Caco-2 (cell line): ENCODE results near the gene E2F1. TPM values are rescaled to one million over a fixed set of nuclear protein-coding genes. Genes with fewer than 3 reads are reported as not detected.
A peak's percentile ranks its signal among the peaks of the same experiment; 100 is the strongest.
"Not testable (repeated sequence)": the region's sequence is repeated elsewhere in the genome, so short reads cannot be mapped to it uniquely, and the experiment has no call there.

Experiments
- BruUV-seq: library from RNA; stranded (reverse); fragments of 400-500 nt; replicated peaks from 2 replicates; lab custom pipeline; 2021; lab: Mats Ljungman, UMichigan
- CTCF ChIA-PET: fragments of 300-600 bp; sonication (Branson Sonifier 250); formaldehyde crosslinking; loops from one replicate; lab custom pipeline; 2022; ENCODE audit warnings: antibody characterized with exemption; lab: Charles Lee
- POLR2A ChIA-PET: fragments of 300-600 bp; sonication (Branson Sonifier 250); formaldehyde crosslinking; loops from one replicate; lab custom pipeline; 2022; ENCODE audit warnings: antibody characterized with exemption; lab: Charles Lee
- DNase-seq, 2 experiments: peaks; one replicate each; pipeline versions ENCODE4 v3.0.0 to v3.0.0-alpha.2; 2020 to 2022
- H3K27me3 ChIP-seq: replicated peaks from 2 replicates; pipeline ENCODE4 v1.6.0; 2011; ENCODE audit warnings: low read length; ENCODE audit not compliant: control insufficient read depth, insufficient read depth
- H3K36me3 ChIP-seq: 2 replicates; pipeline ENCODE4 v1.5.1; 2011; ENCODE audit warnings: low read length; ENCODE audit not compliant: control insufficient read depth, insufficient read depth
- H3K4me1 ChIP-seq: fragments of 250-450 bp; sonication (Bioruptor Pico); 2 replicates; pipeline ENCODE4 v1.5.1; 2020; ENCODE audit warnings: mild to moderate bottlenecking
- H3K4me3 ChIP-seq: 2 replicates; pipeline ENCODE4 v1.5.1; 2011; ENCODE audit warnings: low read depth, mild to moderate bottlenecking, control low read depth, low read length
- H3K9me3 ChIP-seq: fragments of 250-450 bp; sonication (Bioruptor Pico); 2 replicates; pipeline ENCODE4 v1.5.1; 2020; ENCODE audit warnings: mild to moderate bottlenecking, moderate library complexity
- H3K27ac Mint-ChIP-seq: one replicate; pipeline ENCODE4 v1.8.0; 2022; ENCODE audit warnings: mixed read lengths; ENCODE audit not compliant: unreplicated experiment
- H3K27me3 Mint-ChIP-seq: one replicate; pipeline ENCODE4 v1.8.0; 2022; ENCODE audit warnings: mixed read lengths; ENCODE audit not compliant: insufficient read depth, unreplicated experiment
- H3K36me3 Mint-ChIP-seq: one replicate; pipeline ENCODE4 v1.8.0; 2022; ENCODE audit warnings: mild to moderate bottlenecking, mixed read lengths; ENCODE audit not compliant: insufficient read depth, unreplicated experiment
- H3K4me1 Mint-ChIP-seq: one replicate; pipeline ENCODE4 v1.8.0; 2022; ENCODE audit warnings: low read depth, mixed read lengths; ENCODE audit not compliant: unreplicated experiment
- H3K4me3 Mint-ChIP-seq: one replicate; pipeline ENCODE4 v1.8.0; 2022; ENCODE audit warnings: mild to moderate bottlenecking, moderate library complexity, mixed read lengths; ENCODE audit not compliant: unreplicated experiment
- H3K9me3 Mint-ChIP-seq: one replicate; pipeline ENCODE4 v1.8.0; 2022; ENCODE audit warnings: mixed read lengths; ENCODE audit not compliant: unreplicated experiment
- intact Hi-C: fragments of 100-400 bp; cut with micrococcal nuclease; formaldehyde crosslinking; loops from one replicate; pipeline ENCODE4 v1.10.0; 2022; ENCODE audit not compliant: unreplicated experiment
- total RNA-seq: library from RNA; stranded (reverse); gene quantifications from 2 replicates; pipeline ENCODE4 v1.2.3, GENCODE V29; 2022
- TF ChIP-seq, protein P1 (sequence below), 2 experiments: fragments of 200-600 bp in 1 of 2; IDR thresholded peaks; 1 replicate in 1 of 2; 2 replicates in 1 of 2; pipeline versions ENCODE4 v1.5.1 to v1.8.0; 2011 to 2022; ENCODE audit warnings: antibody characterized with exemption in 1 of 2, control low read depth in 1 of 2, inconsistent platforms in 1 of 2, low read depth in 1 of 2, low read length in 1 of 2, mild to moderate bottlenecking in 1 of 2, moderate library complexity in 1 of 2; ENCODE audit not compliant: insufficient read depth in 1 of 2, severe bottlenecking in 1 of 2, unreplicated experiment in 1 of 2

The E2F1 gene
- total RNA-seq, 1 experiment from 2014 or later, result 74.7 TPM

DNA sequence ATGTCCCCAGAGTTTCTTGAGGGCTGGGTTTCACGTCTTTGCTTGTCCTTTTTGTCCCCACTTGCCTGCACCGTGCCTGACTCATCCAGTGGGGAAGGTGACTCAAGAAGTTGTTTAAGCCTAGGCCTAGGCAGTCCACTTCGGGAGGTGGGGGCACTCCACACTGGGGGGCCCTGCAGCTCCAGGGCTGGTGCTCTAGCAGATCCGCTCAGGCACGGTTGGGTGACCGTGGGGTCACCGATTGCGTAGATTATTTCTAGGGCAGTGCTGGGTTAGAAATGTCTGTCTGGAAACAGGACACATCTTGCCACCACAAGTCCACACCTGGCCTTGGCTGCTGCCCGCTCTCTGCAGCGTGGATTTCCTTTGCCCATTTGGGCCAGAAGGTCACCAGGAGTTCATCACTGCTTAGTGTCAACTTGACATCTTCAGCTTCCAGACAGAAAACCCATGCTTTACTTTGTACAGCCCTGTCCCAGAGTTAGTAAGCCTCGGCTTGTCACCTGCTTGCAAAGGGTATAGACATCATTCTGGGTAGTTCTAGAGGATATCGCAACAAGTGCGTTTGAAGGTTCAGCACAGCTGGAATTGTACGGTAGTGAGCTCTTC lies 37.7 kb downstream of the E2F1 start:
- no peaks in the 10 kb centered on the region for H3K27me3 ChIP-seq
- BruUV-seq, result no TSS peak
- DNase-seq, result peak in 1 of 2 experiments; percentile 40
- intact Hi-C loops, result no loop called here
- no peaks in the 10 kb centered on the region for H3K36me3 ChIP-seq
- no peak overlapping the region for H3K4me3 ChIP-seq
- H3K4me1 ChIP-seq, result peaks cover 6% of the 10 kb centered on the region
- CTCF ChIA-PET, result interaction anchor here (0.7 to 2.3 kb wide), 4 partner anchors 18 to 191 kb away, joined by 3 to 11 read pairs (median 3); partner anchors contain the start of gene ACTL10
- Mint-ChIP-seq H3K27ac (peak overlapping the region; percentile 17), H3K36me3 (peaks cover 64% of the 10 kb centered on the region), H3K4me3 (no peak overlapping the region), H3K27me3 (no peaks in the 10 kb centered on the region), H3K9me3 (no peaks in the 10 kb centered on the region), H3K4me1 (peaks cover 7% of the 10 kb centered on the region)
- POLR2A ChIA-PET, result interaction anchor here (0.8 kb wide), 1 partner anchor 16 kb away, joined by 5 read pairs; no protein-coding TSS in a partner anchor
- H3K9me3 ChIP-seq, result no peaks in the 10 kb centered on the region
- TF ChIP-seq, protein P1, sequence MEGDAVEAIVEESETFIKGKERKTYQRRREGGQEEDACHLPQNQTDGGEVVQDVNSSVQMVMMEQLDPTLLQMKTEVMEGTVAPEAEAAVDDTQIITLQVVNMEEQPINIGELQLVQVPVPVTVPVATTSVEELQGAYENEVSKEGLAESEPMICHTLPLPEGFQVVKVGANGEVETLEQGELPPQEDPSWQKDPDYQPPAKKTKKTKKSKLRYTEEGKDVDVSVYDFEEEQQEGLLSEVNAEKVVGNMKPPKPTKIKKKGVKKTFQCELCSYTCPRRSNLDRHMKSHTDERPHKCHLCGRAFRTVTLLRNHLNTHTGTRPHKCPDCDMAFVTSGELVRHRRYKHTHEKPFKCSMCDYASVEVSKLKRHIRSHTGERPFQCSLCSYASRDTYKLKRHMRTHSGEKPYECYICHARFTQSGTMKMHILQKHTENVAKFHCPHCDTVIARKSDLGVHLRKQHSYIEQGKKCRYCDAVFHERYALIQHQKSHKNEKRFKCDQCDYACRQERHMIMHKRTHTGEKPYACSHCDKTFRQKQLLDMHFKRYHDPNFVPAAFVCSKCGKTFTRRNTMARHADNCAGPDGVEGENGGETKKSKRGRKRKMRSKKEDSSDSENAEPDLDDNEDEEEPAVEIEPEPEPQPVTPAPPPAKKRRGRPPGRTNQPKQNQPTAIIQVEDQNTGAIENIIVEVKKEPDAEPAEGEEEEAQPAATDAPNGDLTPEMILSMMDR (IDR thresholded peaks at IDR 0.05; ENCODE audit: insufficient read depth in 1 of 2, low read depth in 1 of 2, low read length in 1 of 2, severe bottlenecking in 1 of 2, unreplicated experiment in 1 of 2), result no peak

DNA sequence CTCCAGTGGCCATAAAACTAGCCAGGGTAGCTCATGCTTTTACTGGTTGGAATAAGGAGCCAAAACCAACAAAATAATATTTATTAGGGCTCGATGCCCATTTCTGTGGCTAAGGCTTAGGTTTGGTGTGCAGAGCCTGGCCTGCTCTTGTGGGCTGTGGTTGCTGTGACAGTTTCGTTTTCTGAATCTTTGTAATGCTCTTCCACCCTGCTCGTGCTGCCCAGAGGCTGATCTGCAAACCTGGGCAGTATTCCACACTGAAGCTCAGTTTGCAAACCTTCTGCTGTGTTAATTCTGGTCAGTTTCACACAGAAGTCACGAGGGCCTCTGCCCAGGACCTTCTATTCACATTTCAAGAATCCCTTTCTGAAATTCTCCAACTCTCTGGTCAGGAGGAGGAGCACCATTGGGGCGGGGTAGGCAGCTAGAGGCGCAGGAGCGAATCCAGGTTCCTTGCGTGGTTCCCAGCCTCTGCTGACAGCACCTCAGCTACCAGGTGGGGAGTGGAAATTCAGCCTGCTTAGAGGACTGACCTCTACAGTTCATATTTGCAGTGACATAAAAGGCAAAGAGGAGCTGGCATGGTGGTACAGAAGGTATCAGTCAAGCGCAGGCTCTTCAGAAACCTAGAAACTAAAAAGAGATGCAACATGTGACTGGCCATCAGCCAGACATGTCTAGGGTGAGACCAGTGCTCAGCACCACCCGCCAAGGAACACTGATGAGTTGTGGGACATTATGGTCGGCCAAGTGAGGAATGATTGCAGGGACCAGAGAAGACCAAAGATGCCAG lies 38.4 kb downstream of the E2F1 start:
- H3K36me3 Mint-ChIP-seq, result peaks cover 57% of the 10 kb centered on the region
- no peaks in the 10 kb centered on the region for H3K27me3 Mint-ChIP-seq
- H3K4me1 Mint-ChIP-seq, result no peaks in the 10 kb centered on the region
- TF ChIP-seq, protein P1 (IDR thresholded peaks at IDR 0.05; ENCODE audit: insufficient read depth in 1 of 2, low read depth in 1 of 2, low read length in 1 of 2, severe bottlenecking in 1 of 2, unreplicated experiment in 1 of 2), result no peak
- H3K4me3 Mint-ChIP-seq, result no peak overlapping the region
- POLR2A ChIA-PET, result interaction anchor here (0.6 kb wide), 1 partner anchor 189 kb away, joined by 4 read pairs; no protein-coding TSS in a partner anchor
- Histone ChIP-seq H3K4me3 (no peak overlapping the region), H3K27me3 (no peaks in the 10 kb centered on the region), H3K36me3 (no peaks in the 10 kb centered on the region), H3K9me3 (no peaks in the 10 kb centered on the region), H3K4me1 (peaks cover 2% of the 10 kb centered on the region; the same call in 1 of the 2 replicates)
- BruUV-seq, result no TSS peak
- no peaks in the 10 kb centered on the region for H3K9me3 Mint-ChIP-seq
- intact Hi-C loops, result no loop called here
- CTCF ChIA-PET, result interaction anchor here (1.0 to 2.3 kb wide), 2 partner anchors 20 to 191 kb away, joined by 3 to 11 read pairs; no protein-coding TSS in a partner anchor
- peak overlapping the region; percentile 17 for H3K27ac Mint-ChIP-seq
- peak in 1 of 2 experiments; percentile 37 for DNase-seq

DNA sequence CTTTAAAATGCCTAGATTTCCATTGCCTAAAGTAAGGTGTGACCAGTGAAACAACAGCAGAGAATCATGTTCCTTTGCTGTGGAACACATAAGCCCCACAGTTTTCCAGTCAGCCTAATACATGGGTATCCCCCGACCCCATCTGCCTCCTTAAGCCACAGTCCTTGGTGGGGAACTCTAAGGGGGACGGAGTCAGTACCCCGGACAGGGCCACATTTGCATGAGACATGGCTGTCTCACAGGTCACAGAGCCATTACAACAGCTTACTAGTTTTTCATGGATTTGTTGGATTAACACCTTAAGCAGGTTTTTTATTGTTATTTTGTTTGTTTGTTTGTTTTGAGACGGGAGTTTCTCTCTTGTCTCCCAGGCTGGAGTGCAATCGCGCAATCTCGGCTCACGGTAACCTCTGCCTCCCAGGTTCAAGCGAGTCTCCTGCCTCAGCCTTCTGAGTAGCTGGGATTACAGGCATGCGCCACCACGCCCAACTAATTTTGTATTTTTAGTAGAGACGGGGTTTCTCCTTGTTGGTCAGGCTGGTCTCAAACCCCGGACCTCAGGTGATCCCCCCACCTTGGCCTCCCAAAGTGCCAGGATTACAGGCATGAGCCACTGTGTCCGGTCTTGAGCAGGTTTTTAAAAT lies 39.1 kb downstream of the E2F1 start:
- CTCF ChIA-PET, result interaction anchor here (1.0 to 2.3 kb wide), 2 partner anchors 21 to 190 kb away, joined by 3 to 11 read pairs; no protein-coding TSS in a partner anchor
- POLR2A ChIA-PET, result interaction anchor here (0.6 kb wide), 1 partner anchor 189 kb away, joined by 4 read pairs; no protein-coding TSS in a partner anchor
- intact Hi-C loops, BruUV-seq, H3K9me3 Mint-ChIP-seq, H3K36me3 ChIP-seq, H3K27me3 Mint-ChIP-seq, H3K9me3 ChIP-seq, H3K4me3 ChIP-seq, H3K27ac Mint-ChIP-seq, H3K27me3 ChIP-seq, H3K4me1 Mint-ChIP-seq, H3K4me1 ChIP-seq, H3K4me3 Mint-ChIP-seq: not testable (repeated sequence)
- H3K36me3 Mint-ChIP-seq, result peaks cover 54% of the 10 kb centered on the region
- peak in 1 of 2 experiments; percentile 35 for DNase-seq
